H1 (cell line): ENCODE measurements around the gene AP4M1. TPM values are rescaled to one million over a fixed set of nuclear protein-coding genes. Genes with fewer than 3 reads are reported as not detected.

Source experiments
- CTCF ChIA-PET: fragments of 300-600 bp; sonication (Branson Sonifier 250); formaldehyde crosslinking; loops from one replicate; lab custom pipeline; 2021; ENCODE audit not compliant: partially characterized antibody; lab: Charles Lee
- POLR2A ChIA-PET: fragments of 300-600 bp; sonication (Branson Sonifier 250); formaldehyde crosslinking; loops from one replicate; lab custom pipeline; 2021; ENCODE audit warnings: inconsistent platforms; ENCODE audit not compliant: partially characterized antibody; lab: Charles Lee
- DNase-seq, 2 experiments: peaks; one replicate each; pipeline versions ENCODE4 v3.0.0 to v3.0.0-alpha.2; 2010 to 2022; ENCODE audit warnings: low spot score in 2 of 2, low read depth in 1 of 2, mixed read lengths in 1 of 2
- FAIRE-seq: peaks from 2 replicates; lab custom pipeline; 2011; peaks lifted over from hg19 to GRCh38; lab: Jason Lieb, UNC
- H2AFZ ChIP-seq: 2 replicates; pipeline ENCODE4 v1.8.1; 2012; ENCODE audit warnings: low read length, inconsistent platforms
- H2AK5ac ChIP-seq: 2 replicates; pipeline ENCODE4 v1.6.1; 2013; ENCODE audit warnings: low read depth, low read length
- H2BK120ac ChIP-seq: replicated peaks from 2 replicates; pipeline ENCODE3; 2013; ENCODE audit warnings: low read depth, low read length, inconsistent platforms
- H2BK12ac ChIP-seq: 2 replicates; pipeline ENCODE4 v1.6.1; 2013; ENCODE audit warnings: low read depth, low read length
- H2BK15ac ChIP-seq: 2 replicates; pipeline ENCODE4 v1.6.1; 2013; ENCODE audit warnings: low read length
- H2BK20ac ChIP-seq: 2 replicates; pipeline ENCODE4 v1.6.1; 2013; ENCODE audit warnings: low read length
- H2BK5ac ChIP-seq: 2 replicates; pipeline ENCODE4 v1.6.1; 2013; ENCODE audit warnings: low read depth, low read length
- H3K14ac ChIP-seq: 2 replicates; pipeline ENCODE4 v1.6.1; 2013; ENCODE audit warnings: inconsistent platforms; ENCODE audit not compliant: insufficient read length
- H3K18ac ChIP-seq: 2 replicates; pipeline ENCODE4 v1.6.1; 2013; ENCODE audit warnings: low read length; ENCODE audit errors: extremely low read depth
- H3K23ac ChIP-seq: 2 replicates; pipeline ENCODE4 v1.6.1; 2013; ENCODE audit warnings: inconsistent platforms; ENCODE audit not compliant: insufficient read length
- H3K23me2 ChIP-seq: 2 replicates; pipeline ENCODE4 v1.6.1; 2013; ENCODE audit warnings: low read depth, low read length
- H3K27ac ChIP-seq: 2 replicates; pipeline ENCODE4 v1.6.1; 2011; ENCODE audit warnings: low read depth, low read length, inconsistent platforms
- H3K27me3 ChIP-seq, 4 experiments: replicated peaks in 1 of 4; 1 replicate in 1 of 4; 2 replicates in 3 of 4; pipeline versions ENCODE4 v1.6.1 to v1.8.1; 2011 to 2013; ENCODE audit warnings: low read length in 3 of 4, mild to moderate bottlenecking in 3 of 4, inconsistent platforms in 2 of 4, mixed read lengths in 2 of 4, moderate library complexity in 1 of 4; ENCODE audit not compliant: control insufficient read depth in 3 of 4, insufficient read depth in 3 of 4; ENCODE audit errors: extremely low read depth in 1 of 4
- H3K36me3 ChIP-seq, 4 experiments: 2 replicates each; pipeline versions ENCODE4 v1.6.1 to v1.8.1; 2011 to 2013; ENCODE audit warnings: mild to moderate bottlenecking in 4 of 4, low read length in 3 of 4, moderate library complexity in 2 of 4, control low read depth in 1 of 4, inconsistent platforms in 1 of 4; ENCODE audit not compliant: insufficient read depth in 4 of 4, control insufficient read depth in 2 of 4
- H3K4ac ChIP-seq: replicated peaks from 2 replicates; pipeline ENCODE3; 2013; ENCODE audit warnings: low read length, low read depth, mixed read lengths, inconsistent platforms; ENCODE audit not compliant: insufficient read length
- H3K4me1 ChIP-seq, 4 experiments: replicated peaks in 1 of 4; 1 replicate in 1 of 4; 2 replicates in 3 of 4; pipeline versions ENCODE4 v1.6.1 to v1.8.1; 2011 to 2013; ENCODE audit warnings: low read length in 3 of 4, inconsistent platforms in 2 of 4, mixed read lengths in 1 of 4; ENCODE audit not compliant: insufficient read depth in 4 of 4, control insufficient read depth in 3 of 4
- H3K4me2 ChIP-seq, 2 experiments: 2 replicates each; pipeline versions ENCODE4 v1.6.1 to v1.8.1; 2011 to 2013; ENCODE audit warnings: low read depth in 2 of 2, low read length in 2 of 2, control low read depth in 1 of 2, inconsistent platforms in 1 of 2, mild to moderate bottlenecking in 1 of 2; ENCODE audit not compliant: insufficient read depth in 1 of 2
- H3K4me3 ChIP-seq, 4 experiments: fragments of 200-600, 300-600 bp in 1 of 4; sonication (generic), shearing (Covaris generic), sonication (Bioruptor Twin) in 1 of 4; 2 replicates each; pipeline versions ENCODE4 v1.5.1 to v1.8.1; 2011 to 2016; ENCODE audit warnings: low read length in 4 of 4, low read depth in 3 of 4, control low read depth in 2 of 4, inconsistent platforms in 2 of 4, mild to moderate bottlenecking in 2 of 4, mixed read lengths in 1 of 4, moderate library complexity in 1 of 4; ENCODE audit not compliant: insufficient read depth in 2 of 4; ENCODE audit errors: extremely low read depth in 1 of 4
- H3K56ac ChIP-seq: replicated peaks from 2 replicates; pipeline ENCODE3; 2013; ENCODE audit warnings: low read depth, mild to moderate bottlenecking, mixed read lengths, low read length, inconsistent platforms; ENCODE audit not compliant: insufficient read length
- H3K79me1 ChIP-seq: 2 replicates; pipeline ENCODE4 v1.6.1; 2013; ENCODE audit warnings: low read depth, low read length, control low read depth
- H3K79me2 ChIP-seq, 2 experiments: 2 replicates each; pipeline versions ENCODE4 v1.6.1 to v1.8.1; 2012 to 2013; ENCODE audit warnings: low read length in 2 of 2, mild to moderate bottlenecking in 2 of 2, inconsistent platforms in 1 of 2; ENCODE audit not compliant: insufficient read depth in 2 of 2, control insufficient read depth in 1 of 2
- H3K9ac ChIP-seq, 4 experiments: replicated peaks in 1 of 4; 1 replicate in 1 of 4; 2 replicates in 3 of 4; pipeline versions ENCODE4 v1.6.1 to v1.8.1; 2011 to 2013; ENCODE audit warnings: low read depth in 3 of 4, low read length in 3 of 4, control low read depth in 2 of 4, mild to moderate bottlenecking in 2 of 4, moderate library complexity in 2 of 4, inconsistent platforms in 1 of 4; ENCODE audit errors: extremely low read depth in 1 of 4
- H3K9me3 ChIP-seq, 2 experiments: 2 replicates each; pipeline versions ENCODE4 v1.6.1 to v1.8.1; 2012 to 2013; ENCODE audit warnings: mild to moderate bottlenecking in 2 of 2, moderate library complexity in 2 of 2, control low read depth in 1 of 2, inconsistent platforms in 1 of 2, low read depth in 1 of 2, low read length in 1 of 2, mixed read lengths in 1 of 2; ENCODE audit not compliant: insufficient read depth in 2 of 2
- H4K20me1 ChIP-seq, 2 experiments: replicated peaks in 1 of 2; 2 replicates each; pipeline versions ENCODE3 to v1.8.1; 2011 to 2013; ENCODE audit warnings: inconsistent platforms in 2 of 2, low read length in 2 of 2, mild to moderate bottlenecking in 1 of 2; ENCODE audit not compliant: insufficient read depth in 2 of 2, control insufficient read depth in 1 of 2
- H4K5ac ChIP-seq: 2 replicates; pipeline ENCODE4 v1.6.1; 2013; ENCODE audit warnings: low read length, low read depth, mixed read lengths, inconsistent platforms; ENCODE audit not compliant: insufficient read length
- H4K8ac ChIP-seq: 2 replicates; pipeline ENCODE4 v1.8.0; 2013; ENCODE audit warnings: mild to moderate bottlenecking, moderate library complexity, low read length, inconsistent platforms; ENCODE audit not compliant: insufficient read depth; ENCODE audit errors: extremely low read depth
- H4K91ac ChIP-seq: replicated peaks from 2 replicates; pipeline ENCODE3; 2013; ENCODE audit warnings: low read length, mixed read lengths, inconsistent platforms; ENCODE audit not compliant: insufficient read length
- EZH2 ChIP-seq: fragments of 200-600 bp; sonication (generic); IDR thresholded peaks from 2 replicates; pipeline ENCODE4 v1.7.1; 2012; ENCODE audit warnings: low read depth, mild to moderate bottlenecking, moderate library complexity, low read length, inconsistent platforms; ENCODE audit not compliant: severe bottlenecking
- JUND ChIP-seq: IDR thresholded peaks from 2 replicates; pipeline ENCODE4 v1.6.1; 2011; ENCODE audit warnings: mild to moderate bottlenecking, improper control_type of control experiment, low read length
- MAFK ChIP-seq: IDR thresholded peaks from 2 replicates; pipeline ENCODE4 v1.6.1; 2012; ENCODE audit warnings: low read depth, mild to moderate bottlenecking, improper control_type of control experiment, low read length
- POLR2A ChIP-seq, 2 experiments: IDR thresholded peaks; 1 replicate in 1 of 2; 2 replicates in 1 of 2; pipeline ENCODE4 v1.6.1; 2011; ENCODE audit warnings: low read depth in 2 of 2, low read length in 2 of 2, mild to moderate bottlenecking in 2 of 2; ENCODE audit errors: control extremely low read depth in 1 of 2
- POLR2AphosphoS5 ChIP-seq: IDR thresholded peaks from 2 replicates; pipeline ENCODE4 v1.6.1; 2011; ENCODE audit warnings: low read depth, low read length
- RFX5 ChIP-seq: IDR thresholded peaks from 2 replicates; pipeline ENCODE4 v1.6.1; 2011; ENCODE audit warnings: low read depth, low read length, improper control_type of control experiment, borderline replicate concordance
- SIX5 ChIP-seq: IDR thresholded peaks from 2 replicates; pipeline ENCODE4 v1.6.1; 2011; ENCODE audit warnings: mild to moderate bottlenecking, low read depth, low read length
- SP4 ChIP-seq: IDR thresholded peaks from 2 replicates; pipeline ENCODE4 v1.6.1; 2012; ENCODE audit warnings: low read length, inconsistent platforms
- SUZ12 ChIP-seq: fragments of 200-600 bp; sonication (generic); IDR thresholded peaks from 2 replicates; pipeline ENCODE4 v1.6.1; 2012; ENCODE audit warnings: mild to moderate bottlenecking, inconsistent platforms, low read length, moderate library complexity, mixed read lengths
- WGBS, 2 experiments: shearing (Covaris generic) in 1 of 2; methylation state at CpG; one replicate each; pipeline versions ENCODE4 v1.1.6 to v1.1.7; 2013 to 2015; ENCODE audit warnings: low lambda C conversion rate in 2 of 2, mixed read lengths in 2 of 2, inconsistent platforms in 1 of 2, low coverage in 1 of 2, missing lambda C conversion rate in 1 of 2; ENCODE audit not compliant: insufficient replicate concordance in 2 of 2, insufficient coverage in 1 of 2, insufficient read length in 1 of 2; ENCODE audit errors: extremely low coverage in 1 of 2, missing lambda C conversion rate in 1 of 2; 5-methylcytosine and 5-hydroxymethylcytosine counted together
- polyA plus RNA-seq, 7 experiments: library from polyadenylated mRNA; depleted of rRNA in 3 of 7; stranded (reverse) in 5 of 7; unstranded in 2 of 7; fragments of >200 nt in 5 of 7; fragments of 200-250 nt in 2 of 7; gene quantifications; 1 replicate in 5 of 7; 2 replicates in 1 of 7; 4 replicates in 1 of 7; pipeline versions ENCODE4 v1.2.1 to v1.2.3, GENCODE V29; 2011 to 2013; ENCODE audit warnings: missing spikeins in 2 of 7, mixed read lengths in 2 of 7
- total RNA-seq: library from RNA; stranded (reverse); fragmentation: NEBNext Ultra II Directional; extraction: Animal tissue kit (Norgen Biotek cat#: 25700); gene quantifications from 2 replicates; pipeline ENCODE4 v1.2.1, GENCODE V29; 2021

Gene AP4M1
- total and polyA plus RNA-seq, 2 of the 8 experiments (the other 6 are each of a cell fraction or from before 2014, with no cell fraction given) = 15.2 to 16.6 TPM

- ChIA-PET CTCF (no interaction called here), POLR2A (interaction anchor here (0.9 to 19.5 kb wide), 15 partner anchors 10 to 400 kb away, joined by 3 to 722 read pairs (median 4); partner anchors contain the start of genes AP4M1, COPS6, LAMTOR4 and MCM7)
- no peak overlapping the region for H3K23ac ChIP-seq
- no peak overlapping the region for H2AK5ac ChIP-seq
- peaks cover 26 to 37% of the 10 kb centered on the region in 2 experiments for H4K20me1 ChIP-seq
- H2BK120ac ChIP-seq = no peak overlapping the region
- no peak overlapping the region for H3K56ac ChIP-seq
- H3K23me2 ChIP-seq = no peaks in the 10 kb centered on the region; the same call in 1 of the 2 replicates
- peaks cover 0 to 35% of the 10 kb centered on the region in 2 experiments; a peak in 3 of 4 replicates for H3K79me2 ChIP-seq
- no peak overlapping the region for H3K4ac ChIP-seq
- no peak overlapping the region for H2BK5ac ChIP-seq
- no peak overlapping the region for H3K4me2 ChIP-seq
- peaks cover 76 to 86% (median 80%) of the 10 kb centered on the region in 4 experiments for H3K36me3 ChIP-seq
- no peak overlapping the region for H4K5ac ChIP-seq
- H2BK20ac ChIP-seq = no peak overlapping the region
- no peaks in the 10 kb centered on the region for H3K9me3 ChIP-seq
- H3K18ac ChIP-seq = no peak overlapping the region
- no peak overlapping the region for H4K91ac ChIP-seq
- TF ChIP-seq RFX5 (no peak), EZH2 (no peak), POLR2A (IDR thresholded peaks at IDR 0.05; ENCODE audit: control extremely low read depth in 1 of 2, low read depth in 2 of 2, low read length in 2 of 2) (peak; percentile 59 to 93), SIX5 (no peak), MAFK (peak; percentile 77), SUZ12 (no peak), POLR2AphosphoS5 (peak; percentile 96), JUND (no peak), SP4 (no peak)
- H2BK12ac ChIP-seq = no peak overlapping the region
- peaks cover 16% of the 10 kb centered on the region for H3K79me1 ChIP-seq
- H4K8ac ChIP-seq = peak overlapping the region; percentile 57; the same call in 1 of the 2 replicates
- H3K14ac ChIP-seq = no peak overlapping the region
- no peaks in the 10 kb centered on the region for H3K27me3 ChIP-seq
- peaks cover 0 to 1% (median 0%) of the 10 kb centered on the region in 4 experiments; a peak in 1 of 7 replicates for H3K4me1 ChIP-seq
- H2AFZ ChIP-seq = no peak overlapping the region
- H3K4me3 ChIP-seq = no peak overlapping the region
- WGBS, 2 experiments = 93% methylated on average over 16 of the region's 16 CpGs; no CpG with 5 or more reads in 1 of the 2 experiments
- no peak for DNase-seq
- no peak overlapping the region for H2BK15ac ChIP-seq
- no peak for FAIRE-seq
- no peak overlapping the region for H3K9ac ChIP-seq
- peak overlapping the region; percentile 5; the same call in 1 of the 2 replicates for H3K27ac ChIP-seq
Measured at GRCh38 chr7:100093925-100094486, 7.4 kb upstream of the AP4M1 start.
